ENCODE measurements around the gene LHX5.

Gene LHX5

DNA sequence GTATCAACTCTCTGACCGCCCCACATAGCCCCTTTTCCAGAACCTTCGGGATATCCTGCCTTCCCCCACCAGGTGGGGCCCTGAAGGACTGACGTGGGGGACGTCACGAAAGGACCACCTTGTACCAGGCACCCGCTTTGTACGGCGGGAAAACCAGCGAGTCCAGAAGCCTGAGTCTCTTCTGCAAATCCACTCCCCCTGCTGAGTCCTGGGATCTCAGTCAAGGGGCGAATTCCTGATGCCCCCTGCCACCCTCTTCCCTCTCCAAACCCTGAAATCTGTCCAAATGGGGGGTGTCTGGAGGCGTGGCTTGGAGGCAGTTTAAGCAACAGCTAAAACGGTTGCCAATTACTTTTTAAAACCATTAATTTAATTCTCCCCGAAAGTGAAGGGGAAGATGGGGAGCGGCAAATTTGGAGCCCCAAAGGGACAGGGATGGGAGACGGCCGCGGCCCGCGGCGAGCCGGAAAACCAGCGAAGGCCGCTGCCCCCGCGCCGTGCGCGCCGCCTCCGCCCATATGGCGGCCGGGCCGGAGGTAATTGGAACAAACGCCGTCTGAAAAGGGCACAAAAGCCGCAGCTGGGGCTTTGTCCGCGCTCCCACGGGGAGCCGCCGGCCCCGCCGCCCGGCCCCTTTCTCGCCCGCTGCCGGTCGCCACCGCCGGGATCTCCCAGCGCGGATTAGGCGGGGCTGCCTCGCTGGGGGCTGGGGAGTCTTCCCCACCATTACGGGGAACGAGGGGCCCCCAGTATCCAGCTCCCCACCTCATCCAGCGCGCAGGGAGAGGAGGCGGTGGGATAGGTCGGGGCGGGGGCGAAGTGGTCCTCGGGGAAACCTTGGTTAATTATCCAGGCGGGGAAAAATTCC is 6.6 kb downstream of the LHX5 start:
- peak; percentile 32 for DNase-seq

- DNase-seq: peak; percentile 30 to 39
Observed at GRCh38 chr12:113464452-113464775, 7.3 kb downstream of the LHX5 start.

GRCh38 chr12:113463746-113464451 is 7.8 kb downstream of the LHX5 start:
- peak in 1 of 2 experiments; percentile 34 for DNase-seq

DNA sequence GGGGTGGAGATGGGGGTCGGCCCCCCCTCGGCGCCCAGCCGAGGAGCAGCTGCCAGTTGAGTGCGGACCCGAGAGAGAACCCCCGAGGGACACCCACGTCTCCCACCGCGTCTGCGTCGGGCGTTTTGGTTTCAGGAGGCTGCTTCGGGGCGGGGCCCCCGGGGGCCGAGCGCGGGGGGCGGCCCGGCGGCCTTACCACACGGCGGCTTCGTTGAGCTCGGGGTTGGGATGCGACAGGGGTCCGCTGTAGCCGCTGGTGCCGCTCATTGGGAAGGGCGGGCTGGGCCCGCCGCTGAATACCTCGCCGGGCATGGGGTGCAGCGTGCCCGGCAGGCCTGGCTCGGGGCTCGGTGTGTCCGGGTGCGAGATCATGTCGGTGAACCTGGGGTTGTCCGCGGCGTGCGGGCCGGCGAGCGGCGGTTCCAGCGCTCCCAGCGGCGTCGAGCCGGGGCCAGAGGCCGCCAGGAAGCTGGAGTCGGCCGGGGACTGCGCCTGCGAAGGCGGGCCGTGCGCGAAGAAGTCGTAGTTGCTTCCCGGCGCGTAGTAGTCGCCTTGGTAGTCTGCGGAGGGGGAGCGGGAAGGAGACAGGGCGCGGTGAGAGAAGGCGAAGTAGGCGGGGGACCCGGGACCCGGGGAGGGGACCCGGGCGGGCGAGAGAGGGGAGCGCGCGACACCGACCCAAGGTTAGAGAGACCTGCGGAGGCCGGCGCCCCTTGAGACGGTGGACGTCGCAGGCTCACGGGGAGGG is 8.5 kb downstream of the LHX5 start:
- peak; percentile 31 to 48 for DNase-seq

DNA sequence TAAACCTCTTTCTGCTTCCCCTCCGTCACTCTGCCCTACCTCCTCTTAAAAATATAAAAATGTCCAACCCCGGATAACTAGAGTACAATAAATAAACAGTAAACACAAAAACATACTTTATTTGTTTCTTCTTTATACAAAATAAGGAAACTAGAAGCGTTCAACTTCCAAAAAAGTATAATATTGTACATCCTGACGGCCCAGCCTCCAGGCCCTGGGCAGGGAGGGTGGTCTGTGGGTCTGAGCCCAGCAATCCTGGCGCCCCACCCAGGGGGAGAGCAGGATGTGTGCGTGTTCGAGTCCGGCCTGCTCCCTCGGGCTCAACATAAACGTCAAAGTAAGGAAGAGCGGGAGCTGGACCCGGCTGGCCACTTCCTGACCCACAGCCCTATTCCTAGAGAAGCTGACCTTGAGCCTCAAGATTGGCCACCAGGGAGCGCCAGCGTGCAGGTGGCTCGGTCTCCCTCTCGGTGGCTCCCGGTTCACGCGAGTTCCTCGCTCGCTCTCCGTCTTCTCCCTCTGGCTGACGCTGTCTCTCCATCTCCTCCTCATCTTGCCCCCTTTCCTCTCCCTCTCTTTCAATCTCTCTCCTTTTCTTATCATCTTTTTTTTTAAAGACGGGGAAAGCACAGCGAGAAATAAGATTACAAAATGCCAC is 9.4 kb downstream of the LHX5 start:
- DNase-seq: peak; percentile 83 to 84

GRCh38 chr12:113461666-113462065 is 10.0 kb downstream of the LHX5 start:
- DNase-seq: no peak

DNA sequence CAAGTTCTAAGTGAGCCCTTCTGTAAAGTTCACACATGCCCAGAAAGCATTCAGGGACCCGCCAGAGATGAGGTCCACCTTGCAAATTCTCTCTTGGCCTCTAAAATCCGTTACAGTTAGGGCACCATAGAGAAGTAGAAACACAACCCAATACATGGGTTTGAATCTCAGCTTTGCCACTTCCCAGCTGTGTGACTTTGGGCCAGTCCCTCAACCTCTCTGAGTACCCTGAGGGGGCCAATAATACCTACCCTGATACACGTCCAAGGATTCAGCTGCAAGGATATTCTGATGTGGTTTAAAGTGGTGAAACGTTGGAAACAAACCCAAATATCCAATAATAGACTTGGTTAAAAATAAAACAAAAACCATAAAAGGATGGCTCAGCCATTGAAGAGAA is 11.7 kb downstream of the LHX5 start:
- no peak for DNase-seq

DNA sequence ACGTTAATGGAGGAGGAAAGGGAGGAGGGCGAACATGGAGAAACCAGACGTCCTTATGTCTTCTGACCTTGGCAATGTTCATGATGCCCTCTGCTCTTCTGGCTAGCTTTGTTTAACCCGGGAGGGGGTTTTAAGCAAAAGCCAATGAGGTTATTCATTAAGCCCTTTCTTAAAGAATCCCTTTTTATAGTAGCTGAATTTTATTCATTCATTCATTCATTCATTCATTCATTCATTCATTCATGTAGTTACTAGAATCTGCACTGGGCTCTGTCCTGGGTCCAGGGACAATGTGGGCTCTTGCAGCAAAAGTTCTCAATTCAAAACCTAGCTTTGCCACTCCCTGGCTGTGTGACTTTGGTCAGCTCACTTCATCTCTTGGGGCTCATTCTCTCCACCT is 14.0 kb downstream of the LHX5 start:
- DNase-seq: no peak

- no peak for DNase-seq
Observed at GRCh38 chr12:113457185-113457584, 14.5 kb downstream of the LHX5 start.

- no peak for DNase-seq
Observed at GRCh38 chr12:113456761-113457160, 14.9 kb downstream of the LHX5 start.

DNA sequence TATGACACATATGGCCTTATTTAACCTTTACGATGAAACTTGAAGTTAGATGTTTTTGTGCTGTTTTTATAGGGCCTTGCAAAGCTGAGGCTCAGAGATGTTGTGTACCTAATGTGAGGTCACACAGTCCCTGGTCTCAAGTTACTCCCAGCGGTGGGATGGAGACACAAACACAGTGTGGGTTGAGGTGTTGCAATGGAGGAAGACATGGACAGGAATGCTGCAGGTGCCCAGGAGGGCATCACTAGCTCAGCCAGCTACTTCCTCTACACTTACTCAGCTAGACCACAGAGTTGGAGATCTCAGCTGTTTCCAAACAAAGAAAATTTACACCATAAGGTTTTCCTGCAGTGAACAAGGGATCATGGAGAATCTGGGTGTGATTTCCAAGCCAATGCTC is 15.5 kb downstream of the LHX5 start:
- no peak for DNase-seq

- no peak for DNase-seq
Observed at GRCh38 chr12:113453330-113453729, 18.3 kb downstream of the LHX5 start.

- no peak for DNase-seq
Observed at GRCh38 chr12:113452458-113452857, 19.2 kb downstream of the LHX5 start.

- no peak for DNase-seq
Observed at GRCh38 chr12:113449839-113450238, 21.8 kb downstream of the LHX5 start.

- no peak for DNase-seq
Observed at GRCh38 chr12:113449299-113449698, 22.4 kb downstream of the LHX5 start.

DNA sequence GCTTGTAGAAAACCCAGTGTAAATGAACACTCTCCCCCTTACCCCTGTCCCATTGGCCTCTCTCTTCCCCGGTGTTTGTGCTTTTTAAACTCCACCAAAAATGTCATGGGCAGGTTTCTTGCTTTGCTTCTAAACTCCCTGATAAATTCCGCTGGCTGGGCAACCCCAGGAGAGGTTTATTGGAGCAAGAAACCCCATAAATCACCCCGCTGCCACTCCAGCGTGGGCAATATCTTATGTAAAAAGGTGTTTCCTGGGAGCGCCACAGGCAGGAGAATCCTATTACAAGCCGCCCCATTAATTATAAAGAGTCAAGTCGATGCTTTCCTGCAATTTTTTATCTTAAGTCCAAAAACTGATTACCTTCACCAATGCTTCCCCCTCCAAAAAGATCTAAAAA is 22.8 kb downstream of the LHX5 start:
- no peak for DNase-seq

GRCh38 chr12:113445544-113446171 is 26.0 kb downstream of the LHX5 start:
- DNase-seq: no peak

GRCh38 chr12:113443030-113443539 is 28.6 kb downstream of the LHX5 start:
- no peak for DNase-seq

GRCh38 chr12:113440947-113441782 is 30.5 kb downstream of the LHX5 start:
- no peak for DNase-seq

GRCh38 chr12:113440336-113440735 is 31.3 kb downstream of the LHX5 start:
- DNase-seq: no peak

DNA sequence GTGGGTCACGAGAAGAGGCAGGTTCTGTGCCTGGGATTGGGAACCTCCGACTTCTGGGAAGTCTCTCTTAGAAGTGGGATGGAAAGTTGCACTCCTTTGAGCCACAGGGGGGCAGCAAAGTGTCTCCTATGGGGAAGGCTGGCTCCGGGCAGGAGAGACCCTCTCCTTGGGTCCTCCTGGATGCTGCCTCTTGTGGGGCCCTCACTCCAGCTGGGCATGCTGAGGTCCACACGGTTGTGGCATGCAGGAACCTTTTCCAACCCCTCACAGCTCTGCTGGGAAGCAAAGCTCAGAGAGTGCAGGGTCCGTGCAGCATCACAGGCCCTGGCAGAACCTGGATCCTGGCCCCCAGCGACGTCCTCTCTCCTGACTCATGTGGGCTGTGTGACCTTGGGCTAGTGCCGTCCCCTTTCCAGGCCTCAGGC is 32.1 kb downstream of the LHX5 start:
- no peak for DNase-seq

DNA sequence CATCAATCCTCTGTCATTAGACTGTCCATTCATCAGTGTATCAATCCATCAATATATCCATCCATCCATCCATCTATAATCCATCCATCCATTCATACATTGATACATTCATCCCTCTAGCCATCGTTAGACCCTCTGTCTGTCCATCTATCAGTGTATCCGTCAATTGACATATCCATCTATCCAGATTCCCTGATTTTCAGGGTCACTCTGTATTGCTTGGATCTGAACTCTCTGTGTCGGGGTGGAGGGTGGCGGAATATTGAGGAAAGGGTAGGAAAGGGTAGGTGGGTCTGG is 32.4 kb downstream of the LHX5 start:
- no peak for DNase-seq
